Trophoblast cell (in vitro differentiated cells and primary cell): ENCODE measurements around the gene KRT79.

Experiments used
- DNase-seq, 2 donors: peaks; one replicate each; pipeline ENCODE4 v3.0.0-alpha.2; 2016
- H2AFZ ChIP-seq: 2 replicates; pipeline ENCODE4 v1.6.1; 2013; ENCODE audit warnings: low read length, moderate library complexity, mild to moderate bottlenecking; ENCODE audit not compliant: insufficient read depth, poor library complexity
- H2AK5ac ChIP-seq: 2 replicates; pipeline ENCODE4 v1.6.1; 2013; ENCODE audit warnings: mild to moderate bottlenecking, low read length
- H2BK120ac ChIP-seq: 2 replicates; pipeline ENCODE4 v1.6.1; 2013; ENCODE audit warnings: low read length, mild to moderate bottlenecking, moderate library complexity; ENCODE audit not compliant: insufficient read depth, poor library complexity
- H2BK12ac ChIP-seq: 2 replicates; pipeline ENCODE4 v1.6.1; 2013; ENCODE audit warnings: mild to moderate bottlenecking, low read length, moderate library complexity
- H2BK5ac ChIP-seq: 2 replicates; pipeline ENCODE4 v1.6.1; 2013; ENCODE audit warnings: low read length, low read depth, moderate library complexity, mild to moderate bottlenecking; ENCODE audit not compliant: poor library complexity
- H3K14ac ChIP-seq: 2 replicates; pipeline ENCODE4 v1.6.1; 2013; ENCODE audit warnings: mild to moderate bottlenecking, low read length
- H3K18ac ChIP-seq: 2 replicates; pipeline ENCODE4 v1.6.1; 2013; ENCODE audit warnings: mild to moderate bottlenecking, low read length
- H3K23ac ChIP-seq: 2 replicates; pipeline ENCODE4 v1.6.1; 2013; ENCODE audit warnings: low read length
- H3K27ac ChIP-seq: 2 replicates; pipeline ENCODE4 v1.5.1; 2013; ENCODE audit warnings: low read depth, mild to moderate bottlenecking, inconsistent platforms, low read length, moderate library complexity
- H3K27me3 ChIP-seq: 2 replicates; pipeline ENCODE4 v1.6.1; 2013; ENCODE audit warnings: inconsistent platforms, mild to moderate bottlenecking, low read length, moderate library complexity; ENCODE audit not compliant: insufficient read depth
- H3K36me3 ChIP-seq, 2 experiments: 1 replicate in 1 of 2; 2 replicates in 1 of 2; pipeline ENCODE4 v1.6.1; 2013; ENCODE audit warnings: low read length in 2 of 2, mild to moderate bottlenecking in 2 of 2, moderate library complexity in 1 of 2; ENCODE audit not compliant: insufficient read depth in 2 of 2, control insufficient read depth in 1 of 2
- H3K4ac ChIP-seq: 2 replicates; pipeline ENCODE4 v1.6.1; 2013; ENCODE audit warnings: low read depth, mild to moderate bottlenecking, low read length, moderate library complexity
- H3K4me1 ChIP-seq, 2 experiments: 1 replicate in 1 of 2; 2 replicates in 1 of 2; pipeline ENCODE4 v1.6.1; 2013; ENCODE audit warnings: low read length in 2 of 2, mild to moderate bottlenecking in 2 of 2, moderate library complexity in 1 of 2; ENCODE audit not compliant: insufficient read depth in 2 of 2, control insufficient read depth in 1 of 2
- H3K4me2 ChIP-seq: 2 replicates; pipeline ENCODE4 v1.6.1; 2013; ENCODE audit warnings: inconsistent platforms, mild to moderate bottlenecking, low read length, moderate library complexity
- H3K4me3 ChIP-seq: 2 replicates; pipeline ENCODE4 v1.5.1; 2013; ENCODE audit warnings: mild to moderate bottlenecking, low read depth, low read length, inconsistent platforms
- H3K79me1 ChIP-seq: one replicate; pipeline ENCODE4 v1.6.1; 2013; ENCODE audit warnings: low read length
- H3K79me2 ChIP-seq: 2 replicates; pipeline ENCODE4 v1.6.1; 2013; ENCODE audit warnings: low read length, mild to moderate bottlenecking; ENCODE audit not compliant: control insufficient read depth, insufficient read depth, poor library complexity
- H3K9ac ChIP-seq: 2 replicates; pipeline ENCODE4 v1.6.1; 2013; ENCODE audit warnings: mild to moderate bottlenecking, low read length
- H3K9me3 ChIP-seq: 2 replicates; pipeline ENCODE4 v1.6.1; 2013; ENCODE audit warnings: low read depth, mild to moderate bottlenecking, control low read depth, inconsistent platforms, low read length; ENCODE audit not compliant: insufficient read depth
- H4K12ac ChIP-seq: 2 replicates; pipeline ENCODE4 v1.6.1; 2013; ENCODE audit warnings: low read depth, mild to moderate bottlenecking, low read length, moderate library complexity
- H4K8ac ChIP-seq: 2 replicates; pipeline ENCODE4 v1.6.1; 2013; ENCODE audit warnings: low read depth, mild to moderate bottlenecking, low read length, moderate library complexity
- H4K91ac ChIP-seq: one replicate; pipeline ENCODE4 v1.6.1; 2013; ENCODE audit warnings: low read depth, mild to moderate bottlenecking, low read length, moderate library complexity
- WGBS: extraction: QIAGEN DNeasy Blood & Tissue Kit; methylation state at CpG from one replicate; pipeline ENCODE4 v1.1.7; 2013; ENCODE audit warnings: missing lambda C conversion rate; ENCODE audit not compliant: insufficient read length, insufficient coverage; ENCODE audit errors: extremely low coverage; 5-methylcytosine and 5-hydroxymethylcytosine counted together

KRT79 gene

DNA sequence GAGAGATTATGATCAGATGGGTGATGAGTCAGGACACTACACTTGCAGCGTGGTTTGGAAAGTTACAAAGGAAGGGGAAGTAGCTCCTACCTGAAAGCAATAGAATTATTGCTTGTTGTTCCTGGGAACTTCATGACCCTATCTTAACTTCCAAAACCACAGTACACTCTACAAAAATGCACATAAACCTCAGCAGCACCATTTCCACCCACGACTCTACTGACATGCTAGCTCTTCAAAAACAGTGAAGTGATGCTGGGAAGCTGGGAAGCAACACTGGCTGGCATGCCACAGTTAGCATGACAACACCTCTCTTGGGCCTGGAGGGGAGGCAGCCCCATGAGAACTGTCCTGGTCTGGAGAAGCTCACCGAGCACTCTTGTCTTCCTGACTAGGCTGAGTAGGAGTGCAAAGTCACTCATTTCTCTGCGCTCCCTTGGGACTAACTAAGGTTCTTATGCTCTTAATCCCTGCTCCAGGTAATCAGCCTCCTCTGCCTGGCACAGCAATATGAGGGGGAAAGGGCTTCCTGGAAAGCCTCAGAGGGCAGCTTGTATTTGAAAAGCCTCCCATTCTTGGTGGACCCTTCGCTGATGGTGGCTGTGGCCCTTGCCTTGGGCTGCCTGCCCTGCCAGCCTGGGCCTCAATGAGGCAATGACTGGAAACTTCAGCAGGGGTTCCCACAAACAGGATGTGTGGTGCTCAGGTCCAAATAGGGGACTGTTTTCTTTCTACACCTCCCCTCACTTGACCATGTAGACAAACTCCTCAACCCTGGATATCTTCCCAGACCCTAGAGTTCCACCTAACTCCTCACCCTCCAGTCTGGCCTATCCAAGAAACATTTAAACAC, 39.4 kb downstream of the KRT79 start:
- Histone ChIP-seq H3K36me3 (no peaks in the 10 kb centered on the region), H4K12ac (no peak overlapping the region), H3K9me3 (peaks cover 2% of the 10 kb centered on the region), H3K23ac (no peak overlapping the region), H3K4me2 (no peak overlapping the region), H2AFZ (no peak overlapping the region), H3K79me2 (no peaks in the 10 kb centered on the region), H2AK5ac (no peak overlapping the region), H2BK12ac (no peak overlapping the region), H3K79me1 (no peaks in the 10 kb centered on the region), H3K18ac (no peak overlapping the region), H4K8ac (no peak overlapping the region), H3K4ac (no peak overlapping the region), H3K27me3 (no peaks in the 10 kb centered on the region), H2BK120ac (no peak overlapping the region), H4K91ac (no peak overlapping the region), H3K14ac (no peak overlapping the region), H2BK5ac (no peak overlapping the region), H3K4me3 (no peak overlapping the region), H3K27ac (no peak overlapping the region), H3K9ac (no peak overlapping the region), H3K4me1 (no peaks in the 10 kb centered on the region)
- WGBS, result no CpG with 5 or more reads among the region's 5 CpGs
- DNase-seq, result peak in 1 of 2 donors; percentile 65

DNA sequence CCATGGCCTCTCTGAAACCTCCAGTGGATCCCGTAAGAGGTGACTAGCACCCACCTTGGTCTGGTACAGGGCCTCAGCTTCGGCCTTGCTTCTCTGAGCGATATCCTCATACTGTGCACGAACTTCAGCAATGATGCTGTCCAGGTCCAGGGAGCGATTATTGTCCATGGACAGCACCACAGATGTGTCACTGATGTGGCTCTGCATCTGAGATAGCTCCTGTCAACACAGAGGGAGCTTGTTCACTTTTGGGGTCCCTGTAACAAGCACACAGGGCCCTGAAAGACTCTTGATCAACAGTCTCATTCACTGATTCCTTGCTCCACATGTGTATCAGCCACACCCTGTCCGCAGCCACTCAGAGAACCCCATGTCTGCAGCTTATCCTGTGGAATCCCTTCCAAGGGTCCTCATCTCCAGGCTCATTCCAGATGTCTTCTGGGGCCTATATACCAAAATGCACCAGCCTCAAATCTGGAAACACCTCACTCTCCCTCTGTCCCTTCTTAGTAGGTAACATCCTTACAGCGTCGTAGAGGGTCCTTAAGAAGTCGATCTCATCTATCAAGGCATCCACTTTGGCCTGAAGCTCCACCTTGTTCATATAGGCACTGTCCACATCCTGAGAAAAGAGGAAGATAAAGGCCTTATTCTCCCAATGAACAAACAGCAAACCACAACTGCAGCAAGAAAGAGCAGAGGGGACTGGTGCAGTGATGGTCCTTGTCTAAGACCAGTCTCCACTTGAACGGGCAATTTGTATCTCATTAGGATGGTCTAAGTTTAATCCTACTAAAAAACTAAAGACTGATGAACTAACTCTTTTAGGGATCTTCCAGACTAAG, 41.7 kb downstream of the KRT79 start:
- no CpG with 5 or more reads among the region's 10 CpGs for WGBS
- Histone ChIP-seq H3K4me2 (no peak overlapping the region), H3K27ac (no peak overlapping the region), H3K14ac (no peak overlapping the region), H3K79me2 (no peaks in the 10 kb centered on the region), H2BK120ac (no peak overlapping the region), H3K4me1 (no peaks in the 10 kb centered on the region), H3K4me3 (no peak overlapping the region), H3K36me3 (no peaks in the 10 kb centered on the region), H3K4ac (no peak overlapping the region), H2AK5ac (no peak overlapping the region), H3K23ac (no peak overlapping the region), H4K8ac (no peak overlapping the region), H2BK5ac (no peak overlapping the region), H3K27me3 (no peaks in the 10 kb centered on the region), H3K9me3 (peaks cover 2% of the 10 kb centered on the region), H4K12ac (no peak overlapping the region), H3K9ac (no peak overlapping the region), H2BK12ac (no peak overlapping the region), H2AFZ (no peak overlapping the region), H3K18ac (no peak overlapping the region), H3K79me1 (no peaks in the 10 kb centered on the region), H4K91ac (no peak overlapping the region)
- DNase-seq, result no peak

DNA sequence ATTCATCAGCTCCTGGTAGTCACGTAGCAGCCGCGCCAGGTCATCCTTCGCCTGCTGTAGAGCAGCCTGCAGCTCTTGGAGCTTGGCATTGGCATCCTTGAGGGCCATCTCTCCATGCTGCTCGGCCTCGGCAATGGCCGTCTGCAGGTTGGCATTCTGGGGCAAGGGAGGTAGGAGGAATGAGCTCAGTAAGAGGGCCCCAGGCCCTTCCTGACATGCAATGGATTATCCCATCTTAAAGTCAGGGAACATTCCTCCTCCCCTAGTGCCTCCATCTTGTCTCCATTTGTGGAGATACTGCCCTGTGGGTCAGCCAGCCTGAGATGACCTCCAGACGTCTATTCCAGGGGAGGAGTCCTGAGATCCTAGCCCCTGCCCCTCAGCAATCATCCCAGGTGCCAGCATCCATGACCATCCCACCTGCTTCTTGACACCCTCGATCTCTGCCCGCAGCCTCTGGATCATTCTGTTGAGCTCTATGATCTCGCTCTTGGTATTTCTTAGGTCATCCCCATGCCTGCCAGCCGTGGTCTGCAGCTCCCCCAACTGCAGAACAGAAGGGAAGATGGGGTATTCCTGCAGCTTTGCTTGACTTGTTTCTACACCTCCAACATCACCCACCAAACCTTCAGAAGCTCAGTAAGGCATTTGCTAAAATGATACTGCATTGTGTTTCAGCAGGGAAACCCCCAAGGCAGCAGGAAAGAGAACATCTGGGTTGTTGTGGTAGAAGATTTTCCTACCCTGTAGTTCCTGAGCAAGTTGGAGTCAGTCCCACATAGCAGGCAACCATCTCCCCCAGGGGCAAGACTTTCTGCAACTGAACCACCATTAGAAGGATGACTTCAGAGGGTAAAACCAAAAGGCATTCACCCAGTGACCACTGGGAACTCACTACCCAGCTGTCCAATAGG, 42.6 kb downstream of the KRT79 start:
- Histone ChIP-seq H3K4me2 (no peak overlapping the region), H3K79me2 (no peaks in the 10 kb centered on the region), H3K4me3 (no peak overlapping the region), H4K12ac (no peak overlapping the region), H3K4ac (no peak overlapping the region), H2AFZ (no peak overlapping the region), H3K36me3 (no peaks in the 10 kb centered on the region), H3K18ac (no peak overlapping the region), H2BK5ac (no peak overlapping the region), H4K91ac (no peak overlapping the region), H4K8ac (no peak overlapping the region), H3K14ac (no peak overlapping the region), H2BK12ac (no peak overlapping the region), H3K9ac (no peak overlapping the region), H3K27me3 (no peaks in the 10 kb centered on the region), H2BK120ac (no peak overlapping the region), H3K4me1 (no peaks in the 10 kb centered on the region), H3K23ac (no peak overlapping the region), H2AK5ac (no peak overlapping the region), H3K9me3 (peaks cover 2% of the 10 kb centered on the region), H3K79me1 (no peaks in the 10 kb centered on the region), H3K27ac (no peak overlapping the region)
- no peak for DNase-seq
- no CpG with 5 or more reads among the region's 12 CpGs for WGBS
